HG03039 (cell line): ENCODE results near the gene TOP2A.
"Not testable (repeated sequence)": the region's sequence is repeated elsewhere in the genome, so short reads cannot be mapped to it uniquely, and the experiment has no call there.

Experiments
- ATAC-seq: cut with Tn5 transposase; IDR thresholded peaks from one replicate; pipeline ENCODE4 v1.9.1; 2021; ENCODE audit warnings: mild to moderate bottlenecking, moderate library complexity; ENCODE audit not compliant: unreplicated experiment

The TOP2A gene

GRCh38 chr17:40382251-40382650 lies 35.4 kb downstream of the TOP2A start:
- no peak for ATAC-seq

GRCh38 chr17:40378966-40379365 lies 38.7 kb downstream of the TOP2A start:
- no peak for ATAC-seq

GRCh38 chr17:40377832-40378231 lies 39.9 kb downstream of the TOP2A start:
- no peak for ATAC-seq

GRCh38 chr17:40376541-40376940 lies 41.2 kb downstream of the TOP2A start:
- ATAC-seq: not testable (repeated sequence)

- ATAC-seq: not testable (repeated sequence)
Measured at GRCh38 chr17:40375786-40376185, 41.9 kb downstream of the TOP2A start.

- no peak for ATAC-seq
Measured at GRCh38 chr17:40374821-40375498, 42.7 kb downstream of the TOP2A start.

- ATAC-seq: no peak
Measured at GRCh38 chr17:40373999-40374398, 43.7 kb downstream of the TOP2A start.

- no peak for ATAC-seq
Measured at GRCh38 chr17:40373324-40373723, 44.4 kb downstream of the TOP2A start.

GRCh38 chr17:40372644-40373043 lies 45.1 kb downstream of the TOP2A start:
- not testable (repeated sequence) for ATAC-seq

GRCh38 chr17:40372031-40372430 lies 45.7 kb downstream of the TOP2A start:
- no peak for ATAC-seq

GRCh38 chr17:40371261-40371929 lies 46.3 kb downstream of the TOP2A start:
- ATAC-seq: no peak

GRCh38 chr17:40369923-40370322 lies 47.8 kb downstream of the TOP2A start:
- ATAC-seq: no peak

- ATAC-seq: not testable (repeated sequence)
Measured at GRCh38 chr17:40367728-40368127, 50.0 kb downstream of the TOP2A start.

GRCh38 chr17:40366861-40367518 lies 50.7 kb downstream of the TOP2A start:
- ATAC-seq: no peak

- no peak for ATAC-seq
Measured at GRCh38 chr17:40366076-40366860, 51.4 kb downstream of the TOP2A start.

GRCh38 chr17:40364906-40365305 lies 52.8 kb downstream of the TOP2A start:
- ATAC-seq: no peak

- ATAC-seq: no peak
Measured at GRCh38 chr17:40364121-40364861, 53.4 kb downstream of the TOP2A start, which contains the start of gene GJD3. GJD3 (minus strand) TSS chr17:40364737; CDS start chr17:40363815, 922 bp downstream.

GRCh38 chr17:40363111-40363827 lies 54.4 kb downstream of the TOP2A start:
- ATAC-seq: no peak

- ATAC-seq: no peak
Measured at GRCh38 chr17:40362696-40363110, 55.0 kb downstream of the TOP2A start.
